B cell (primary cell): ENCODE measurements around the gene PBOV1. TPM values are rescaled to one million over a fixed set of nuclear protein-coding genes. Genes with fewer than 3 reads are reported as not detected.

ENCODE experiments used
- ATAC-seq: fragments of 200-7000 bp; cut with Tn5 transposase; one replicate; pipeline ENCODE4 v1.10.0; 2021; ENCODE audit warnings: low read depth, mild to moderate bottlenecking, moderate number of reproducible peaks, moderate library complexity
- CTCF ChIA-PET: fragments of 350-600 bp; sonication (Branson Sonifier 250); formaldehyde crosslinking; loops from one replicate; lab custom pipeline; 2021; ENCODE audit warnings: antibody characterized with exemption, inconsistent platforms; lab: Charles Lee
- POLR2A ChIA-PET: fragments of 350-600 bp; sonication (Branson Sonifier 250); formaldehyde crosslinking; loops from one replicate; lab custom pipeline; 2021; ENCODE audit warnings: antibody characterized with exemption; lab: Charles Lee
- DNase-seq: peaks from one replicate; pipeline ENCODE4 v3.0.0; 2013
- H2AFZ ChIP-seq: 2 replicates; pipeline ENCODE4 v1.6.1; 2012; ENCODE audit warnings: mild to moderate bottlenecking, low read depth, low read length; ENCODE audit not compliant: insufficient read depth, poor library complexity, severe bottlenecking
- H3K27ac ChIP-seq, 2 donors: 1 replicate in 1 of 2; 2 replicates in 1 of 2; pipeline ENCODE4 v1.5.1; 2012 to 2013; ENCODE audit warnings: low read length in 2 of 2, mild to moderate bottlenecking in 2 of 2, moderate library complexity in 1 of 2
- H3K27me3 ChIP-seq, 4 experiments: fragments of 200-600 bp in 1 of 4; sonication (generic) in 1 of 4; replicated peaks in 1 of 4; 1 replicate in 2 of 4; 2 replicates in 2 of 4; pipeline versions ENCODE4 v1.6.1 to v1.7.0; 2013 to 2016; ENCODE audit warnings: low read length in 3 of 4, mild to moderate bottlenecking in 2 of 4, mixed read lengths in 1 of 4, moderate library complexity in 1 of 4; ENCODE audit not compliant: insufficient read depth in 4 of 4, control insufficient read depth in 3 of 4; ENCODE audit errors: control extremely low read depth in 1 of 4
- H3K36me3 ChIP-seq, 2 experiments: replicated peaks in 1 of 2; 1 replicate in 1 of 2; 2 replicates in 1 of 2; pipeline versions ENCODE4 v1.6.1 to v1.7.1; 2013; ENCODE audit warnings: low read length in 1 of 2; ENCODE audit not compliant: insufficient read depth in 2 of 2, control insufficient read depth in 1 of 2; ENCODE audit errors: control extremely low read depth in 1 of 2, extremely low read depth in 1 of 2
- H3K4me1 ChIP-seq, 2 donors: fragments of 200-600 bp in 1 of 2; sonication (generic) in 1 of 2; 1 replicate in 1 of 2; 2 replicates in 1 of 2; pipeline versions ENCODE4 v1.5.1 to v1.6.1; 2013 to 2017; ENCODE audit warnings: low read length in 2 of 2; ENCODE audit not compliant: control insufficient read depth in 2 of 2, insufficient read depth in 2 of 2
- H3K4me2 ChIP-seq: replicated peaks from 2 replicates; pipeline ENCODE3; 2012; ENCODE audit warnings: mild to moderate bottlenecking, low read depth, low read length; ENCODE audit not compliant: poor library complexity, severe bottlenecking
- H3K4me3 ChIP-seq, 5 experiments: fragments of 200-600 bp in 1 of 5; sonication (generic) in 1 of 5; 1 replicate in 3 of 5; 2 replicates in 2 of 5; pipeline versions ENCODE4 v1.5.1 to v1.7.0; 2011 to 2016; ENCODE audit warnings: low read length in 4 of 5, mild to moderate bottlenecking in 4 of 5, low read depth in 2 of 5, control low read depth in 1 of 5, moderate library complexity in 1 of 5; ENCODE audit not compliant: insufficient read depth in 1 of 5; ENCODE audit errors: control extremely low read depth in 1 of 5, extremely low read depth in 1 of 5
- H3K79me2 ChIP-seq: fragments of 200-600 bp; sonication (generic); one replicate; pipeline ENCODE4 v1.6.0; 2016; ENCODE audit warnings: low read length; ENCODE audit not compliant: control insufficient read depth, insufficient read depth
- H3K9ac ChIP-seq: fragments of 200-600 bp; sonication (generic); 2 replicates; pipeline ENCODE4 v1.6.1; 2017; ENCODE audit warnings: mild to moderate bottlenecking, low read length, moderate library complexity
- H3K9me3 ChIP-seq, 3 donors: one replicate each; pipeline versions ENCODE4 v1.6.1 to v1.7.1; 2013; ENCODE audit warnings: low read length in 2 of 3; ENCODE audit not compliant: control insufficient read depth in 2 of 3, insufficient read depth in 1 of 3; ENCODE audit errors: control extremely low read depth in 1 of 3
- H4K20me1 ChIP-seq: 2 replicates; pipeline ENCODE4 v1.6.0; 2012; ENCODE audit warnings: mild to moderate bottlenecking, low read length; ENCODE audit not compliant: insufficient read depth, control insufficient read depth, poor library complexity, severe bottlenecking
- H3K27ac Mint-ChIP-seq: one replicate; pipeline ENCODE4 v1.8.0; 2021; ENCODE audit warnings: mixed read lengths
- H3K27me3 Mint-ChIP-seq: one replicate; pipeline ENCODE4 v1.8.0; 2021; ENCODE audit warnings: mixed read lengths
- H3K4me1 Mint-ChIP-seq: one replicate; pipeline ENCODE4 v1.8.0; 2021; ENCODE audit warnings: mixed read lengths
- H3K4me3 Mint-ChIP-seq: one replicate; pipeline ENCODE4 v1.8.0; 2021; ENCODE audit warnings: mixed read lengths
- H3K9me3 Mint-ChIP-seq: one replicate; pipeline ENCODE4 v1.8.0; 2022; ENCODE audit warnings: mixed read lengths; ENCODE audit not compliant: insufficient read depth
- CTCF ChIP-seq: fragments of 200-600 bp; IDR thresholded peaks from one replicate; pipeline ENCODE4 v1.8.0; 2022; ENCODE audit warnings: antibody characterized with exemption, mild to moderate bottlenecking
- EZH2 ChIP-seq: IDR thresholded peaks from 2 replicates; pipeline ENCODE4 v1.6.1; 2012; ENCODE audit warnings: borderline replicate concordance, low read depth, mild to moderate bottlenecking, moderate library complexity, low read length; ENCODE audit not compliant: insufficient read depth, poor library complexity, severe bottlenecking
- WGBS: methylation state at CpG from one replicate; pipeline ENCODE4 v1.1.5; 2013; ENCODE audit warnings: missing lambda C conversion rate; ENCODE audit not compliant: insufficient coverage; 5-methylcytosine and 5-hydroxymethylcytosine counted together
- intact Hi-C: fragments of 100-400 bp; cut with micrococcal nuclease; formaldehyde crosslinking; loops from one replicate; pipeline ENCODE4 v1.10.0; 2022
- polyA plus RNA-seq: library from polyadenylated mRNA; depleted of rRNA; stranded (reverse); fragments of >200 nt; gene quantifications from 2 replicates; pipeline ENCODE4 v1.2.3, GENCODE V29; 2012
- total RNA-seq, 2 donors: library from RNA; stranded (reverse); fragments of 120-200 nt in 1 of 2; gene quantifications; 1 replicate in 1 of 2; 2 replicates in 1 of 2; pipeline versions ENCODE4 v1.2.3 to v1.2.4, GENCODE V29; 2013 to 2022

Gene PBOV1
- total and polyA plus RNA-seq, 2 donors (not counting 1 experiment from before 2014, with no cell fraction given): not detected

- no peaks in the 10 kb centered on the region for H3K4me1 ChIP-seq
- ChIA-PET POLR2A (no interaction called here), CTCF (no interaction called here)
- H3K4me3 ChIP-seq: no peak overlapping the region
- no peaks in the 10 kb centered on the region for H3K4me1 Mint-ChIP-seq
- H3K27me3 ChIP-seq: peaks cover 0 to 15% (median 7%) of the 10 kb centered on the region in 4 experiments
- H3K4me3 Mint-ChIP-seq: no peak overlapping the region
- no peaks in the 10 kb centered on the region for H3K36me3 ChIP-seq
- H2AFZ ChIP-seq: no peak overlapping the region
- no peaks in the 10 kb centered on the region for H4K20me1 ChIP-seq
- DNase-seq: no peak
- no peak for TF ChIP-seq CTCF
- no peak for TF ChIP-seq EZH2
- 85% methylated on average over 3 of the region's 3 CpGs for WGBS
- H3K27ac ChIP-seq: no peak overlapping the region
- no peaks in the 10 kb centered on the region for H3K79me2 ChIP-seq
- H3K9me3 Mint-ChIP-seq: no peaks in the 10 kb centered on the region
- H3K4me2 ChIP-seq: no peak overlapping the region
- no peak overlapping the region for H3K9ac ChIP-seq
- H3K9me3 ChIP-seq: peaks cover 0 to 2% (median 0%) of the 10 kb centered on the region in 3 donors
- ATAC-seq: no peak
- H3K27me3 Mint-ChIP-seq: peaks cover 56% of the 10 kb centered on the region
- H3K27ac Mint-ChIP-seq: no peak overlapping the region
- intact Hi-C loops: no loop called here
These were observed 34.1 kb downstream of the PBOV1 start for GRCh38 chr6:138184230-138184629.

- Histone ChIP-seq H2AFZ (no peak overlapping the region), H3K27ac (no peak overlapping the region), H3K4me3 (no peak overlapping the region), H4K20me1 (no peaks in the 10 kb centered on the region), H3K79me2 (no peaks in the 10 kb centered on the region), H3K9ac (no peak overlapping the region), H3K4me1 (no peaks in the 10 kb centered on the region), H3K4me2 (no peak overlapping the region), H3K36me3 (no peaks in the 10 kb centered on the region), H3K27me3 (peaks cover 0 to 13% (median 7%) of the 10 kb centered on the region in 4 experiments), H3K9me3 (peaks cover 0 to 3% (median 0%) of the 10 kb centered on the region in 3 donors)
- Mint-ChIP-seq H3K9me3 (no peaks in the 10 kb centered on the region), H3K27ac (no peak overlapping the region), H3K4me3 (no peak overlapping the region), H3K27me3 (peaks cover 53% of the 10 kb centered on the region), H3K4me1 (no peaks in the 10 kb centered on the region)
- ATAC-seq (no peak), DNase-seq (no peak)
- TF ChIP-seq EZH2 (no peak), CTCF (no peak)
- CTCF ChIA-PET: no interaction called here
- 59% methylated on average over 2 of the region's 4 CpGs for WGBS
- POLR2A ChIA-PET: no interaction called here
- intact Hi-C loops: no loop called here
These were observed 34.5 kb downstream of the PBOV1 start for GRCh38 chr6:138183790-138184134.
